PFSK-1 (cell line): ENCODE data around the gene IL1R1.

ENCODE experiments used
- POLR2AphosphoS5 ChIP-seq: IDR thresholded peaks from 2 replicates; pipeline ENCODE4 v1.6.1; 2012; ENCODE audit warnings: low read depth, mild to moderate bottlenecking, control low read depth, low read length, moderate library complexity
- SIN3A ChIP-seq: IDR thresholded peaks from 2 replicates; pipeline ENCODE4 v1.6.1; 2012; ENCODE audit warnings: mild to moderate bottlenecking, low read length, moderate library complexity, borderline replicate concordance; ENCODE audit not compliant: insufficient read depth

- TF ChIP-seq POLR2AphosphoS5: no peak
- TF ChIP-seq SIN3A: no peak
Observed at GRCh38 chr2:102176172-102176571, 33.6 kb downstream of the IL1R1 start.
